HEK293T (cell line): Measurements from ENCODE around the gene CORO1C.

ENCODE experiments used
- CTCF ChIA-PET: fragments of 350-600 bp; formaldehyde crosslinking; extraction: SDS; loops from one replicate; lab custom pipeline; 2021; ENCODE audit warnings: antibody characterized with exemption, inconsistent platforms; lab: Yijun Ruan, JAX
- POLR2A ChIA-PET: fragments of 350-600 bp; formaldehyde crosslinking; extraction: SDS; loops from one replicate; lab custom pipeline; 2020; ENCODE audit warnings: antibody characterized with exemption, inconsistent platforms; lab: Yijun Ruan, JAX
- DNase-seq: peaks from one replicate; pipeline ENCODE4 v3.0.0; 2012; ENCODE audit warnings: mixed read lengths; ENCODE audit errors: extremely low spot score
- ARNT ChIP-seq: fragments of 450-650 bp; IDR thresholded peaks from 2 replicates; pipeline ENCODE4 v1.6.1; 2017; ENCODE audit warnings: mild to moderate bottlenecking
- BHLHE40 ChIP-seq: fragments of 450-650 bp; IDR thresholded peaks from 2 replicates; pipeline ENCODE4 v1.6.1; 2016; ENCODE audit warnings: mild to moderate bottlenecking, moderate library complexity, borderline replicate concordance
- CTBP1 ChIP-seq: fragments of 450-650 bp; IDR thresholded peaks from 2 replicates; pipeline ENCODE4 v1.6.1; 2016; ENCODE audit warnings: borderline replicate concordance
- ELF4 ChIP-seq: fragments of 450-650 bp; IDR thresholded peaks from 2 replicates; pipeline ENCODE4 v1.6.1; 2017; ENCODE audit warnings: antibody characterized with exemption
- FOXA1 ChIP-seq: fragments of 450-650 bp; IDR thresholded peaks from 2 replicates; pipeline ENCODE4 v1.6.1; 2016; ENCODE audit warnings: mild to moderate bottlenecking
- FOXK2 ChIP-seq: fragments of 450-650 bp; IDR thresholded peaks from 2 replicates; pipeline ENCODE4 v1.6.1; 2016; ENCODE audit warnings: mild to moderate bottlenecking
- FOXM1 ChIP-seq: fragments of 450-650 bp; IDR thresholded peaks from 2 replicates; pipeline ENCODE4 v1.6.1; 2017; ENCODE audit warnings: mild to moderate bottlenecking, borderline replicate concordance
- HDGF ChIP-seq: fragments of 450-650 bp; IDR thresholded peaks from 2 replicates; pipeline ENCODE4 v1.6.1; 2017; ENCODE audit warnings: antibody characterized with exemption, borderline replicate concordance
- L3MBTL2 ChIP-seq: fragments of 450-650 bp; conservative IDR thresholded peaks from 2 replicates; pipeline ENCODE4 v1.6.1; 2016; ENCODE audit warnings: mild to moderate bottlenecking
- LEF1 ChIP-seq: fragments of 450-650 bp; IDR thresholded peaks from 2 replicates; pipeline ENCODE4 v1.6.1; 2017; ENCODE audit warnings: mild to moderate bottlenecking, borderline replicate concordance
- NFRKB ChIP-seq: fragments of 450-650 bp; IDR thresholded peaks from 2 replicates; pipeline ENCODE4 v1.6.1; 2016; ENCODE audit warnings: mild to moderate bottlenecking, moderate library complexity
- PKNOX1 ChIP-seq: fragments of 450-650 bp; IDR thresholded peaks from 2 replicates; pipeline ENCODE4 v1.6.1; 2016
- SP1 ChIP-seq: fragments of 450-650 bp; IDR thresholded peaks from 2 replicates; pipeline ENCODE4 v1.6.1; 2017
- SUZ12 ChIP-seq: fragments of 450-650 bp; IDR thresholded peaks from 2 replicates; pipeline ENCODE4 v1.6.1; 2016; ENCODE audit warnings: mild to moderate bottlenecking
- TARDBP ChIP-seq: fragments of 450-650 bp; IDR thresholded peaks from 2 replicates; pipeline ENCODE4 v1.6.1; 2016
- ZNF384 ChIP-seq: fragments of 450-650 bp; IDR thresholded peaks from 2 replicates; pipeline ENCODE4 v1.6.1; 2016

Gene CORO1C

GRCh38 chr12:108768591-108769500 lies 37.5 kb upstream of the CORO1C start:
- ChIA-PET CTCF (interaction anchor here (0.5 to 0.6 kb wide), 2 partner anchors 36 to 117 kb away, joined by 3 read pairs; no protein-coding TSS in a partner anchor), POLR2A (no interaction called here)
- TF ChIP-seq LEF1 (no peak), FOXA1 (no peak), BHLHE40 (no peak), FOXM1 (no peak), PKNOX1 (no peak), FOXK2 (no peak), ARNT (no peak), CTBP1 (no peak), ELF4 (no peak), TARDBP (no peak), SP1 (no peak), NFRKB (no peak), HDGF (no peak), ZNF384 (no peak), L3MBTL2 (no peak), SUZ12 (no peak)
- no peak for DNase-seq

- TF ChIP-seq CTBP1 (no peak), ZNF384 (no peak), ELF4 (no peak), L3MBTL2 (no peak), FOXA1 (no peak), HDGF (no peak), BHLHE40 (no peak), ARNT (no peak), NFRKB (no peak), SUZ12 (no peak), FOXM1 (no peak), SP1 (no peak)
- no peak for DNase-seq
- ChIA-PET CTCF (no interaction called here), POLR2A (no interaction called here)
Measured at GRCh38 chr12:108766294-108766693, 35.0 kb upstream of the CORO1C start.

GRCh38 chr12:108765289-108765764 lies 34.0 kb upstream of the CORO1C start:
- no peak for TF ChIP-seq PKNOX1
- TF ChIP-seq NFRKB = no peak
- no peak for TF ChIP-seq ELF4
- ChIA-PET POLR2A (no interaction called here), CTCF (no interaction called here)
- DNase-seq = no peak

GRCh38 chr12:108764540-108765288 lies 33.4 kb upstream of the CORO1C start:
- CTCF ChIA-PET = interaction anchor here (0.6 kb wide), 1 partner anchor 9 kb away, joined by 3 read pairs; no protein-coding TSS in a partner anchor
- no peak for TF ChIP-seq SUZ12
- TF ChIP-seq SP1 = no peak
- TF ChIP-seq CTBP1 = no peak
- TF ChIP-seq ZNF384 = no peak
- TF ChIP-seq FOXA1 = no peak
- TF ChIP-seq PKNOX1 = no peak
- no peak for TF ChIP-seq BHLHE40
- TF ChIP-seq TARDBP = no peak
- no peak for TF ChIP-seq NFRKB
- no peak for TF ChIP-seq LEF1
- TF ChIP-seq FOXM1 = no peak
- TF ChIP-seq ARNT = no peak
- TF ChIP-seq ELF4 = no peak
- TF ChIP-seq L3MBTL2 = no peak
- no peak for TF ChIP-seq HDGF
- TF ChIP-seq FOXK2 = no peak
- POLR2A ChIA-PET = no interaction called here

GRCh38 chr12:108761226-108761625 lies 29.9 kb upstream of the CORO1C start:
- no peak for DNase-seq
- ChIA-PET CTCF (no interaction called here), POLR2A (no interaction called here)
- TF ChIP-seq PKNOX1 = no peak
- TF ChIP-seq ARNT = no peak
- TF ChIP-seq FOXK2 = no peak
- no peak for TF ChIP-seq HDGF
- no peak for TF ChIP-seq CTBP1
- TF ChIP-seq FOXA1 = no peak
- TF ChIP-seq SP1 = no peak
- no peak for TF ChIP-seq FOXM1
- no peak for TF ChIP-seq NFRKB
- no peak for TF ChIP-seq L3MBTL2
- no peak for TF ChIP-seq LEF1
- no peak for TF ChIP-seq ZNF384
- TF ChIP-seq TARDBP = no peak
- TF ChIP-seq SUZ12 = no peak
- no peak for TF ChIP-seq BHLHE40
- no peak for TF ChIP-seq ELF4

More at GRCh38 chr12:108764540-108765288, 33.4 kb upstream of the CORO1C start:
- no peak for DNase-seq
